ENCODE data around the gene WDR83.

WDR83 gene

DNA sequence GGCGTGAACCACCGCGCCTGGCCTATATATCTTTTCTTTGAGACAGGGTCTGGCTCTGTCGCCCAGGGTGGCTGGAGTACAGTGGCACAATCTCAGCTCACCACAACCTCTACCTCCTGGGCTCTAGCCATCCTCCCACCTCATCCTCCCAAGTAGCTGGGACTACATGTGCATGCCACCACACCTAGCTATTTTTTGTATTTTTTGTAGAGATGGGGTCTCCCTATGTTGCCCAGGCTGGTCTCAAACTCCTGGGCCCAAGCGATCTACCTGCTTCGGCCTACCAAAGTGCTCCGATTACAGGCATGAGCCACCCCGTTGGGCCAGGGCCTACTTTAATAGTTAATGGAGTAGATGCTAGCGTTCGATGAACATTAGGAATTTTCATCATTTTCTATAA lies 53.7 kb downstream of the WDR83 start:
- DNase-seq: no peak

DNA sequence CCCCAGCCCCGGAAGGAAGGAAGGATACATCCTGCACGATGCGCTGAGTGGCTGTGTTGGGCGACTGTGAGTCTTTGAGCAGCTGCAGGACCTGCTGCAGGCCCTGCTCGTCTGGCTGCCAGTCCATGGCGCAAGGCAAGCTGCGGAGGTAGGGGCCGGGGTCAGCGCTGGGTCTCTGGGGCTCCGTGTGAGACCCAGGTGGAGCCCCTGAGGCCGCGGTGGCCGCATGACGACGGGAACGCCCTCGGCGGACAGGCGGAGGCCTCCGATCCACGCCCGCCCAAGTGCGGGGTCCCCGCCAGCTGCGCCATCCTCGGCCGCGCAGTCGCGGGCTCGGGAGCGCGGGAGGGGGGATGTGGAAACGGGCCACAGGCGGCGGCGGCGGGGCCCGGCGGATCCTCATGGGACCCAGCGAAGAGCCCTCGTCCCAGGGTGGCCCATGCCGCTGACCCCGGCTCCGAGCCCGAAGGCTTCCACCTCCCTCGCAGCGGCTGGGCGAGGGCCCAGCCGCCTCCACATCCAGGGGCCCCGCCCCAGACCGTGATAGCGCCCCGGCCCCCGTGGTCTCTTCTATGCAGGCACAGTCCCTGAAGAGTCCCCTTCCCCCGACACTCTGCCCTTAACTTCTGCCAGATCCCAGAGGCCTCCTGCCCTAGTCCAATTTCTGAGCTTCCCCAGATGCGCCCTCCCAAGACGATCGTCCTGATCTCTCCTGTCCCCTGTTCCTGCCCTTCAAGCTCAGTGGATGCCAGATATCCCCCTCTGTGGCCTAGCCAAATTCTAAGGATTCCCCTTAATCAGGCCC lies 54.4 kb downstream of the WDR83 start:
- DNase-seq: no peak

DNA sequence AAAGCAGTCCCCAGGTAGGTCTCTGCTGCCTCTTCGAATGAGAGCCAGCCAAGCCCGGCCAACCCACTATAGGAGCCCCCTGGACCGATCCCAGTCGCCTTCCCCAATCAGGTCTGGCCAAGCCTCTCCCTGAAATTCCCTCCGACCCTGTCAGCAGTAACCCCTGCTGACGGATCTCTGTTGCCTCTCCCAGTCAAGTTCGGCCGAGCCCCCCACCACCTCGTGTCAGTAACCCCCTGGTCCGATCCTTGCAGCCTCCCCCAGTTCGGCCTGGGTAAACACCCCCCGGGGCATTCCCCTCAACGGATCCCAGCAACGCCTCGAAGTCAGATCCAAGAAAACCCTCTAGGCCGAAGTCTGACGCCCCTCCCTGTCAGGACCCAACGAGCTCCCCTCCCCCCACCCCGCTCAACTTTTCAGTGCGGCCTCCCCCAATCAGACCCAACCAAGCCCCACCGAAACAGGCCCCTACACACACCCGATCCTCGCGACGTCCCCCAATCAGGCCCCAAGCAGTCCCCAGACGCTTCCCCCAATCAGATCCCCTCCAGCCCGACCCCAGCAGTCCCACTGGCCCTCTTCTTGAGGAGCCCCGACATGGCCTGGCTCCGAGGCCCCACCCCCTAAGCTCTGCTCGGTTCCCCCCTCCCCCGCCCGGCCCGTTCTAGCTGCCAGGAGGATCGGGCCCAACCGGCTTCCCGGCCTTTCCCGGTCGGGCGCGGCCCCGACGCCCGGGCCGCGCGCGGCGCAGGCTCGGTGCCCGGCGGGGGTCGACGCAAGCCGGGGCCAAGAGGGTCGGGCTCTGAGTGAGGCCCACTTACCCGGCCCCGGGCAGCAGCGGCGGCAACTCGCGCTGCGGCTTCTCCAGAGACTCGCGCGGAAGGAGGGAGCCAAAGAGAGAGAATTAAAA lies 55.3 kb downstream of the WDR83 start:
- peak; percentile 34 for DNase-seq

DNA sequence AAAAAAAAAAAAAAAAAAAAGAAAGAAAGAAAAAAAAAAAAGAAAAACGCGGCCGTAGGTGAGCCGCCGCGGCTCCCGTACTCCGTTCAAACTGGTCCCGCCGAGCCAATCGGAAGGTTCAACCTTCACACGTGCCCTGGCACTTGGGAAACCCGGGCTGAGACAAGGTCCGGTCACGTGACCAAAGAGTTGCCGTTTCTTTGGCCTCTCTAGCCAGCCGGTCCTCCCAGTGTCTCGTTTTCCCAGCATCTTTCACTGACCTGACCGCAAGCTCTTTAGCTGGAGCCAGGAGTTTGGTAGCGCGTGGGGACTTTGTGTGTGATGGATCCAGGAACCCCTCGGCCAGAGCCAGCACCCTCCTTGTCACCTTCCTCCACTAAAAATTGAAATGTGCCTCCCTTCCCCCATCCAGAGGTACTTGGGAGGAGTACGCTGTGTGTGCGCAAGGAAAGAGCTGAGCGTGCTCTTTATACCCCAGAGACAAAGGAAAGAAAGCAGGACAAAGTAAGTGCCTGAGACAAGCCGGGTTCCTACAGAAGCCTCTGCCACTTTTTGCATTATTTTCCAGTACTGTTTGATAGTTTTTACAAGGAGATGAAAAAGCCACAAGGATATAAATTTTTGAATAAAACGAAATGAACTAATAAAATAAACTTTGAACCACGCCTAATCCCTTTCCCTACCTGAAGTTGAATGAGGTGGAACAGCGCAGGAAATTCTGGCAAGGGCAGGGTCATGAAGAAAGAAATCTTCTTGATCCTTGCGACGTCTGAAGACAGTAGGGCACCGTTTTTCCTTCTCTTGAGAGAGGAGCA lies 56.2 kb downstream of the WDR83 start:
- DNase-seq: peak; percentile 95

DNA sequence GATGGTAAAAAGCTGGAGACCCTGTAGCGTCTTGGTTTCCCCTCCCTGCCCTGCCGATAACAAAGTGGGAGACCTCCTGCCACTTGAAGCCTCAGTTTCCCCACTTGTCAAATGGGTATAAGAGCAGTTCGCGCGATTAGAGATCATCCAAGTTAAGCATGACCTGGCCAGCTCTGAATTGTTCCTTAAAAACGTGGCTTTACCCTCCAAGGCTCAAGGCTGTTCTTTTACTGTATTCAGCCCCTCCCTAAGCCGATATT lies 56.7 kb downstream of the WDR83 start:
- DNase-seq: no peak

DNA sequence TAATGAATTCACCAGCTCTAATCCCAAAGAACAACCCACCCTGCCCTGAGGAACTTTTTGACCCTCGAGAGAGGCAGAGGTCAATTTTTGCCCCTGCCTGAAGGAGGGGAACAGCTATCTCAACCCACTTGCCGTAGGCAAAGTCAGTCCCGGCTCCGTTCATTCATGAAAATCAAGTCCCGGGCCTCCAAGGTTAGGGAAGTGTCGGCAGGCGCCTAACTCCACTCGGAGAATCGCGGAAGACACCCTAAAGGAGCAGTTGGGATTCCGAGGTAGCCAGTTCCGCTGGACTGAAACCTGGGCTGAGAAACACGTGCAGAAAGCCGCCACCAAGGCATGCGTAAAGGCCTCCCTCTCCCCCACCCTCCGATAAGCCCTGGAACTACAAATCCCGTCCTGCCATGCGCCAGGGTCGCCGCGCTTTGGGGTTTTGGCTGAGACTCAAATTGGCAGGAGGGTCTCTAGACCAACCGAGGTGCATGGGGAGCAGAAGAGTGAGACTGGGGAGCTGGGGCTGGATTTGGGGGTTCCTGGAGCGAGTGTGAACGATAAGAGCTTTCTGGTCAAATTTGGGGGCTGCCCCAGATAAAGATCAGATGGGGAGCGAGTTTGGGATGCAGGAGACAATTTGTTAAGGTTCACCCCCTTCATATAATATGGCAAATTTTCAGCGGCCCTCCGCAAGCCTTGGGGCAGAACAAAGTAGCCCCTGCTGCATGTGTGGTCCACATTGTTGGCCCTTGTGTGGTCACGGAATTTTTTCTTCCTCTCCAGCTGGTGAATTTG lies 57.2 kb downstream of the WDR83 start, which contains the start of gene TNPO2:
Gene TNPO2 (minus strand): TSS at position 292 of the 786 bp plus-strand sequence. CDS start 2,955 bp downstream, outside the sequence.
- DNase-seq: peak; percentile 44

All from effector CD4-positive, alpha-beta T cell (primary cell).